ENCODE results near the gene PRKG1. TPM values are rescaled to one million over a fixed set of nuclear protein-coding genes. Genes with fewer than 3 reads are reported as not detected.

Gene PRKG1
- total RNA-seq, 4 donors from 2014 or later = 0.63 to 4.3 (median 2.1) TPM

DNA sequence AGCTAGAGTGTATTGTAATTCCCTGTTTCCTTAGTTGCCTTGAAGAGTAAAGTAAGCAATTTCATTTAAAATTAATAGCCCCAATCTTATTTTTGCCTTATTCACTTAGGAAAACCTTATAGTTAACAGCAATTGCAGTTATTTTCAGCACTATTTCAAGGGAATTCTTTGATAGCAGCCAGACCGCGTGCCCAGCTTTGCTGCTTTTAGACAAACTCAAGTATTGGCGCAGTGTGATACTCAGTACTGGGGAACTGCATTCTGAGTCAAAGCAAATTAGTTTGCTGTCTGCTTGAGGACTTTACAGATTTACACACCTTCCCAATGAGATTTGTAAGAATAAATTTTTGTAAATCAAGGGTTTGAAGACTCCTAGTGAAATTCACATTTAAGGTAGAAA is 21.2 kb downstream of the PRKG1 start:
- TF ChIP-seq, protein P1, sequence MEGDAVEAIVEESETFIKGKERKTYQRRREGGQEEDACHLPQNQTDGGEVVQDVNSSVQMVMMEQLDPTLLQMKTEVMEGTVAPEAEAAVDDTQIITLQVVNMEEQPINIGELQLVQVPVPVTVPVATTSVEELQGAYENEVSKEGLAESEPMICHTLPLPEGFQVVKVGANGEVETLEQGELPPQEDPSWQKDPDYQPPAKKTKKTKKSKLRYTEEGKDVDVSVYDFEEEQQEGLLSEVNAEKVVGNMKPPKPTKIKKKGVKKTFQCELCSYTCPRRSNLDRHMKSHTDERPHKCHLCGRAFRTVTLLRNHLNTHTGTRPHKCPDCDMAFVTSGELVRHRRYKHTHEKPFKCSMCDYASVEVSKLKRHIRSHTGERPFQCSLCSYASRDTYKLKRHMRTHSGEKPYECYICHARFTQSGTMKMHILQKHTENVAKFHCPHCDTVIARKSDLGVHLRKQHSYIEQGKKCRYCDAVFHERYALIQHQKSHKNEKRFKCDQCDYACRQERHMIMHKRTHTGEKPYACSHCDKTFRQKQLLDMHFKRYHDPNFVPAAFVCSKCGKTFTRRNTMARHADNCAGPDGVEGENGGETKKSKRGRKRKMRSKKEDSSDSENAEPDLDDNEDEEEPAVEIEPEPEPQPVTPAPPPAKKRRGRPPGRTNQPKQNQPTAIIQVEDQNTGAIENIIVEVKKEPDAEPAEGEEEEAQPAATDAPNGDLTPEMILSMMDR (IDR thresholded peaks at IDR 0.05) = no peak
- TF ChIP-seq POLR2A (IDR thresholded peaks at IDR 0.05) = no peak
- 95 to 96% methylated on average over 3 of the region's 3 CpGs for WGBS, 2 donors

DNA sequence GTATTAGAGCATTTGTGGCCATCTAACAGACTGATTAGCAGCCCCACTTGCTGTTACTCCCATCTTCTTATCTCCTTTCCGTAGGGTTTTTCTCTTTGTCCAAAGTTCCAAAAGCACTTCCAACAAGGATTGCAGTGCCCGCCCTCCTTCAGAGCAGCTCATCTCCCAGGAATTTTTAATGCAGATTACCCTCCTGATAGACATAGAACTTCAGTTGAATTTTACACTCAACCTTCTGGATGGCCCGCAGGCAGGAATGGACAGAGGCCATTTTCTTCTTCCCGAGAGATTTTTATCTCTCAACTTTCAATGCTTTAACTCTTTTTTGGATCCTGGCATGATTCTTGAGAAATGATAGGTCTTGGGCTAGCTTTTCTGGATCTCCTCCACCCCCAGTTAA is 23.3 kb downstream of the PRKG1 start:
- TF ChIP-seq, protein P1 (IDR thresholded peaks at IDR 0.05) = no peak
- TF ChIP-seq POLR2A (IDR thresholded peaks at IDR 0.05) = no peak
- intact Hi-C loops (cut with DNase I; ENCODE audit: low total_unique reads) = no loop called here
- DNase-seq (ENCODE audit: low spot score in 2 of 2) = no peak
- no peak overlapping the region for H3K4me3 ChIP-seq (ENCODE audit: low read depth, poor library complexity, severe bottlenecking)
- 82 to 87% methylated on average over 4 of the region's 4 CpGs for WGBS, 2 donors

More for the DNA sequence above, 21.2 kb downstream of the PRKG1 start:
- no peak overlapping the region for H3K4me3 ChIP-seq (ENCODE audit: low read depth, poor library complexity, severe bottlenecking)
- no peak for DNase-seq (ENCODE audit: low spot score in 2 of 2)
- intact Hi-C loops (cut with DNase I; ENCODE audit: low total_unique reads) = no loop called here

DNA sequence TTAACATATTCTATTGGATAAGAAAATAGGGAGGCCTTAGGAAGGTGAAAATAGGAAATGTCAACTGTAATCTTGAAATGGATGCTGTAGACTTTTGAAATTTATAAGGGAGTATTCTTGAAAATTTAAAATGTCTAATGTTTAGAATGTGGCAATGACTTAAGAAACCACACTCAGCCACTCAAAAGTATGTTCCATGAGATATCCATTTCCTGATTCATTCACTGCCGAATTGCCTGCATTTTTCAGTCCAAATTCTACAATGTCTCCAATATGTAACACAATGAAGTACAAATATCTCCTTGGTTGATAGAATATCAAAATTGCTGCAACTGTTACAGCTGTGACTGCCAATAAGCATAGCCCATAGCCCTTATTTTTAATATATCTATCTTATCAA is 25.9 kb downstream of the PRKG1 start:
- no peak overlapping the region for H3K4me3 ChIP-seq (ENCODE audit: low read depth, poor library complexity, severe bottlenecking)
- DNase-seq (ENCODE audit: low spot score in 2 of 2) = no peak
- 89 to 91% methylated on average over 1 of the region's 1 CpG for WGBS, 2 donors
- intact Hi-C loops (cut with DNase I; ENCODE audit: low total_unique reads) = no loop called here
- TF ChIP-seq, protein P1 (IDR thresholded peaks at IDR 0.05) = no peak
- TF ChIP-seq POLR2A (IDR thresholded peaks at IDR 0.05) = no peak

DNA sequence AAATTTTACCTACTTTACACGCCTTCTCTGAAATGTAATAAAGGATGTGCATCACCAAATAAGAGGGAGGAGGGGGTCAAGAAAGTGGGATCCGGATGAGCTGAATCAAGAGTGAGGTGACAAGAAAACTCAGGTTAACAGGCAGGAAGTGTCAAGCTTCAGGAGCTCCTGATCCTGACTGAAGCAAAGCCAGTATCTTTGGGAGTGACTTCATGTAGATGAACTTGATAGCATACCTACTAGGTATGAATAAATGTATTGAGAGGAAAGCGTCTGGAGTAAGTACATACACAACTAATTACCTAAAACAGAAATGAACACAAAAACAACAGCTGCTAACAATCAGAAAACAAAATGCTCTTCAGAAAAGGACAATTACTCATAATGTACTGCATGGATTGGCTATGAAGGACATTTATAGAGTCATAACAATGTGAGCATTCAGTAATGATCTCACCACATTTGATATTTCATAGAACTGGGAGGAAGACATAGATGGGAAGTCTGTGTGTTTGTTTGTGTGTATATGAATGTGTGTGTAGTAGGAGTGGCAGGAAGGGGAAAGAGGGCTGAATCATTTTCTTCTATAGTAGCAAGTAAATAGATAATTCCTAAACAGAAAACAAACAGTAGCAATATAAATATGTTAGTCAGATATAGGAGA is 29.4 kb downstream of the PRKG1 start:
- no peak overlapping the region for H3K4me3 ChIP-seq (ENCODE audit: low read depth, poor library complexity, severe bottlenecking)
- 75 to 82% methylated on average over 3 of the region's 3 CpGs for WGBS, 2 donors
- DNase-seq (ENCODE audit: low spot score in 2 of 2) = no peak
- TF ChIP-seq, protein P1 (IDR thresholded peaks at IDR 0.05) = no peak
- TF ChIP-seq POLR2A (IDR thresholded peaks at IDR 0.05) = no peak
- intact Hi-C loops (cut with DNase I; ENCODE audit: low total_unique reads) = no loop called here

DNA sequence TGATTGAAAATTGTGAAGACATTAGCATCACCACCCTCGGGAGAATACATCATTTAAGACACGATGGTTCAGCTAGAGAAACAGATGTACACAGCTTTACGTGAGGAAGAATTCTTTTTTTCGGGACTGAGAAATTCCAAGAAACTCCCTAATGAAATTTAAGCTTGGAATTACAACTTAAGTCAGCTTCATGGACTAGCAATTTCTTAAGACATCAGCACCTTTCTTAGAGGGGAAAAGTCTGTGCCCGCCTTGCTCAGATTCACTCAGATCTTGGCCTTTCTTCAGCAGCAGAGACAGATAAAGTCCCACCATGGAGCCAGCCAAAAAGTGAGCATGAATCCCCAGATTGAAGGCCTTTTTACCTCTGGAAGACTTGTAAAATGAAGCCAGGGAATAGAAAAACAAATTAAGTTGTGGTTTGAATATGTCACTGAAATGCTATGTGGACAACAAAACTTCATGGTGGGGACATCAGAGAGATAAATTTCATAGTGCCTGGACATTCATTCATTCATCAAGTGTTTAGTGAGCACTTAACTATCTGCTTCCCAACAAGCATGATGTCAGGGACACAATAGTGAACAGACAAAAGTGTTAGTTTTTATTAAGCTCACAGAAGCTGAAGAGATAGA is 32.1 kb downstream of the PRKG1 start:
- intact Hi-C loops (cut with DNase I; ENCODE audit: low total_unique reads) = no loop called here
- no peak for DNase-seq (ENCODE audit: low spot score in 2 of 2)
- 82 to 84% methylated on average over 5 of the region's 5 CpGs for WGBS, 2 donors
- TF ChIP-seq, protein P1 (IDR thresholded peaks at IDR 0.05) = no peak
- TF ChIP-seq POLR2A (IDR thresholded peaks at IDR 0.05) = no peak
- no peak overlapping the region for H3K4me3 ChIP-seq (ENCODE audit: low read depth, poor library complexity, severe bottlenecking)
